ENCODE data around the gene CKS2. TPM values are rescaled to one million over a fixed set of nuclear protein-coding genes. Genes with fewer than 3 reads are reported as not detected.
"Not testable (repeated sequence)": the region's sequence is repeated elsewhere in the genome, so short reads cannot be mapped to it uniquely, and the experiment has no call there.

CKS2 gene
- total RNA-seq, 2 donors from 2014 or later: 202 to 384 TPM

DNA sequence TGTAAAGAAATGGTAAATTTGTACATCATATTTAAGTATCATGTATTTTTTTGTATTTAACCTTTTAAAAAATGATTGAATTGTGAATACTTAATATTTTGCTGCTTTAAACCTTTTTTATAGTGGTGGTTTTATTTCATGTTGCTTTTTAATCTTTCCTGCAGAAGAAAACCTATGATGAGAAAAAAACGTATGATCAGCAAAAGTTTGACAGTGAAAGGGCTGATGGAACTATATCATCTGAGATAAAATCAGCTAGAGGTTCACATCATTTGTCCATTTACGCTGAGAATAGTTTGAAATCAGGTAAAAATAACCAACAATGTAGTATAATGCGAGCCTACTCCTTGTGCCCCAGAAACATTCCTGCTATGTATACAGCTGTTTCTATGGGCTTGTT is 14.7 kb downstream of the CKS2 start:
- peaks cover 15 to 17% of the 10 kb centered on the region in 2 donors for H3K36me3 Mint-ChIP-seq
- H3K27ac Mint-ChIP-seq: no peak overlapping the region
- ATAC-seq: no peak
- DNase-seq (ENCODE audit: low spot score in 2 of 2): no peak
- no peaks in the 10 kb centered on the region for H3K9me3 Mint-ChIP-seq

DNA sequence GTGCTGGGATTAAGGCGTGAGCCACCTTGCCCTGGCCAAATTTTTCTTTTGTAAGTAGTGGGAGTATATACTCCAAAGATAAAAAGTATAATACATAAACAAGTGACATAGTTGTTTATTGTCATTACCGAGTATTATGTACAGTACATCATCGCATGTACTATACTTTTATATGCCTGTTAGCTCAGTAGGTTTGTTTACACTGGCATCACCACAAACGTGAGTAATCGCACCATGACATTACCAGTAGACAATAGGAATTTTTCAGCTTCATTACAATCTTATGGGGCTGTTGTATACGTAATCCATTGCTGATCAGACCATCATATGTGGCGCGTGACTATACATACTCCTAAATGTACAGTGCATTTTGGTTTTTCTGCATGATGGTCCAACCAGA is 17.1 kb downstream of the CKS2 start:
- Mint-ChIP-seq H3K27ac (no peak overlapping the region), H3K36me3 (peaks cover 8 to 9% of the 10 kb centered on the region in 2 donors), H3K9me3 (no peaks in the 10 kb centered on the region)
- no peak for DNase-seq (ENCODE audit: low spot score in 2 of 2)
- ATAC-seq: no peak

DNA sequence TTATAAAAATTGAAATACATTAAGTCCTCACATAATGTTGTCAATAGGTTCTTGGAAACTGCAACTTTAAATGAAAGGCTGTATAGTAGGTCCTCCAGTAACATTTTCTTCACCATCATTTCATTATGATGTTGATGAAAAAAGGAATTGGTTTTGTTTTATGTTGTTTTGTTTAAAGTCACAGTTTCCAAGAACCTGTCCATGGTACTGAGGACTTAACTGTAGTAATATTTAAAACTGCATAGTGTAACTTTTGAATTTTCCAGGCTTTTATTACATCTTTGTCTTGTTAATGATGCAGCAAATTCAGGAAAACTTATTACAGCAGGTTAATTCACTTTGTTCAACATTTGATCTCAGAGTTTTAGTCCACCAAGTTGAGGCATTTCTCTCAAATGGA is 18.9 kb downstream of the CKS2 start:
- Mint-ChIP-seq H3K36me3 (peaks cover 20 to 22% of the 10 kb centered on the region in 2 donors), H3K27ac (no peak overlapping the region), H3K9me3 (no peaks in the 10 kb centered on the region)
- ATAC-seq (no peak), DNase-seq (ENCODE audit: low spot score in 2 of 2) (no peak)

DNA sequence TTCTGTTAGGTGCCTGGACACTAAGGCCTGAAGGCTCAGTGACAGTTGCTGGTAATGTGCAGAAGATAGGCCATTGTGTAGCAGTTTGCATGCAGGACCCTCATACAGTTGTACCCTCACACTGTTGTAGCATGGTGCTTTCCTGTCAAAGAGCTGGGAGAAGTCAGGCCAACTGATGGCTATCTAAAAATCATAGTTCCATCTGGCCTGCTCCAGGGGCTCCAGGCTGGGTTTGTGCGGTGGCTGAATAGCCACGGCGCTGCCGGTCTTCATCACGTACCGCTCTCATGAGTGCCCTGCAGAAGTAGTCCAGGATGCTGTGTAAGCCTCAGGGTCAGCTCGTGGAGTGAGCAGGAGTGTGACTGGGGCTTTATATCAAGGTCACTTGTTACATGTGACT is 19.5 kb downstream of the CKS2 start:
- DNase-seq (ENCODE audit: low spot score in 2 of 2) (no peak), ATAC-seq (no peak)
- Mint-ChIP-seq H3K36me3 (peaks cover 20 to 22% of the 10 kb centered on the region in 2 donors), H3K27ac (no peak overlapping the region), H3K9me3 (no peaks in the 10 kb centered on the region)

DNA sequence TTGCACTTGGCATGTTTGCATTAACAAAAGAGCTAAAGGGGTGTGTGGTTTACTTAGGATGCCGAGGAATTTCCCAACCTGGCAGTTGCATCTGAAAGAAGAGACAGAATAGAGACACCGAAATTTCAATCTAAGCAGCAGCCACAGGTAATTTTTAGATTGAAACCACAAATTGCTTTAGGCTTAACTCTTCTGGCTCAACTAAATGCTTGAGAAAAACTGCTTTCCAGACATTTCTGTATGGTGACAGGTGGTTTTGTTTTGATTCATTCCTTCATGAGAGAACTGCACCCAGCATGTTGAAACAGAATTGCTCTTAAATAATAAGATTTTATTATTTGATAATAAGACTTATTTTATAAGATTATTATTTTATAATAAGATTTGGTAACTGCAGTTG is 28.8 kb downstream of the CKS2 start:
- Mint-ChIP-seq H3K9me3 (no peaks in the 10 kb centered on the region), H3K27ac (peak overlapping the region in 1 of 2 donors; percentile 22), H3K36me3 (peaks cover 40 to 46% of the 10 kb centered on the region in 2 donors)
- no peak for DNase-seq (ENCODE audit: low spot score in 2 of 2)
- ATAC-seq: peak; percentile 23 to 66

DNA sequence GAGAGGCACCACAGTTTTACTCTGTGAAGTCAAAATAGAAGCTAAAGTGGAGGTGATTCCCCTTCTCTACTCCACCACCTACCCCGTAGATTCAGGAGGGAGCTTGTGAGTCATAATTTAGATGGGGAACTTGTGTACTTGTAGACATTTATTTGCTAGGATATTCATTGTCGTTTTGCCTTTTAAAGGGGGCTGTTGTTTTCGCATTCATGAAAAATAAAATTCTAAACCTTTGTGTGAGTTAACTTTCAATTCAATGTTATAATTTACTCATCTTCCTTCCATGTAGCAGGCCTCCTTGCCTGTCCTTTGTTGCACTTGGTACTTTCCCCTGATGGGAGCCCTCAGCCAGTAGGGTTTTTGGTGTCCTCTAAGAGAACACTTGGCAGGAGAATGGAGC is 29.3 kb downstream of the CKS2 start:
- Mint-ChIP-seq H3K9me3 (no peaks in the 10 kb centered on the region), H3K36me3 (peaks cover 44 to 50% of the 10 kb centered on the region in 2 donors), H3K27ac (peak overlapping the region in 1 of 2 donors; percentile 22)
- peak; percentile 93 to 95 for ATAC-seq
- no peak for DNase-seq (ENCODE audit: low spot score in 2 of 2)

DNA sequence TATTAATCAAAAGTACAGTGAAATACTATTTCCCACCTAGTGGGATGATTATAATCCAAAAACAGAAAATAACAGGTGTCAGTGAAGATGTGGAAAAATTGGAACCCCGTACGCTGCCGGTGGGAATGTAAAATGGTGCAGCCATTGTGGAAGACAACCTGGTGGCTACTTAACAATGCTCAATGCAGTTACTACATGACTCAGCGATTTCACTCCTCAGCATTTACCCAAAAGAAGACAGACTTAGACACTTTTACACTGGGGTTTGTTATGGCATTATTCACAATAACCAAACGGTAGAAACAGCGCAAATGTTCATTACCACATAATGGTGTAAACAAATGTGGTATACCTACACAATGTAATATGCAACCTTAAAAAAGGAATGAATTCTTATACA is 31.2 kb downstream of the CKS2 start:
- no peak for ATAC-seq
- Mint-ChIP-seq H3K36me3 (peaks cover 58 to 60% of the 10 kb centered on the region in 2 donors), H3K27ac (no peak overlapping the region), H3K9me3 (no peaks in the 10 kb centered on the region)
- DNase-seq (ENCODE audit: low spot score in 2 of 2): no peak

DNA sequence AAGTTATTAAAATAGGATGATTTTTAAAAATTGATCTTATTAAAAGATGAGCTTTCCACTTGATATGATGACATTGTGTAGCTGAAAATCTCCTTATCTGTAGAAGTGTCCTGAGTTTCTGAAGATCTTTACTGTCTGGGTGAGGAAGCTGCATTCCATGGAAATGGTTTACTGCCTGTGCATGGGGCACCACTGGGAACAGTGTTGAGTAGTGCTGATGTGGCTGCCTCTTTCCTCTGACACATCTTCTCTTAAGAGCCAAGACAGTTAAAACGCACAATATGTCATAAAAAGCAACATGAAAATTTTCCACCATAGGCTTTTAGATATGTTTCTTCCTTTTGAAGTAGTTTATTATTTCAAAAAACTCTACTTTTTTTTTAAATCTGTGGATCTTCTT is 32.0 kb downstream of the CKS2 start:
- Mint-ChIP-seq H3K9me3 (no peaks in the 10 kb centered on the region), H3K36me3 (peaks cover 53 to 60% of the 10 kb centered on the region in 2 donors), H3K27ac (no peak overlapping the region)
- DNase-seq (ENCODE audit: low spot score in 2 of 2) (no peak), ATAC-seq (no peak)

DNA sequence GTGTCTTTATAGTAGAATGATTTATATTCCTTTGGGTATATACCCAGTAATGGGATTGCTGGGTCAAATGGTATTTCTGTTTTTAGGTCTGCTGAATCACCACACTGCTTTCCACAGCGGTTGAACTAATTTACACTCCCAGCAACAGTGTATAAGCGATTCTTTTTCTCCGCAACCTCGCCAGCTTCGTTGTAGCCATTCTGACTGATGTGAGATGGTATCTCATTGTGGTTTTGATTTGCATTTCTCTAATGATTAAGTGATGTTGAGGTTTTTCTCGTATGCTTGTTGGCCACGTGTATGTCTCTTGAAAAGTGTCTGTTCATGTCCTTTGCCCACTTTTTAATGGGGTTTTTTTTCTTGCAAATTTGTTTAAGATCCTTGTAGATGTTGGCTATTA is 32.8 kb downstream of the CKS2 start:
- not testable (repeated sequence) for ATAC-seq; H3K27ac Mint-ChIP-seq; H3K9me3 Mint-ChIP-seq; DNase-seq (ENCODE audit: low spot score in 2 of 2)
- peaks cover 53 to 66% of the 10 kb centered on the region in 2 donors for H3K36me3 Mint-ChIP-seq

DNA sequence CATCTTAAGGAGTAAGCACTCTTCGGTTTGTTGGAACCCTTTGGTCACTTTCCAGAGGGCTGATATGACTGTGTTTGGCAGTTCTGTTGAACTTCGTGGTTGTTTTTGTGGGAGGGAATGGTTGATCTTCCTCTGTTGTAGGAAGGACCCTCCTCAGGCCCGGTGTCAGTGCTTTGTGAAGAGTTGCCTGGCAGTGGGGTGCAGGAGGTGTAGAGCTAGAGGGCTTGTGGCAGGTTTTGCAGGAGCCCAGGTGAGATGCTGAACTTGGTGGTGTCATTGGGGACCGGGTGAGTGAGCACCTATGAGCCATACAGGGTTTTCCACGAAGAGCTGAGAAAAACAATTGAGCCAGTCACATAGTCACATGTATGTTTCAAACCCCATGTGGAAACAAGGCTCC is 34.5 kb downstream of the CKS2 start:
- peaks cover 50 to 66% of the 10 kb centered on the region in 2 donors for H3K36me3 Mint-ChIP-seq
- peak overlapping the region; percentile 45 to 77 for H3K27ac Mint-ChIP-seq
- DNase-seq (ENCODE audit: low spot score in 2 of 2): no peak
- no peaks in the 10 kb centered on the region for H3K9me3 Mint-ChIP-seq
- peak in 1 of 2 donors; percentile 11 for ATAC-seq

DNA sequence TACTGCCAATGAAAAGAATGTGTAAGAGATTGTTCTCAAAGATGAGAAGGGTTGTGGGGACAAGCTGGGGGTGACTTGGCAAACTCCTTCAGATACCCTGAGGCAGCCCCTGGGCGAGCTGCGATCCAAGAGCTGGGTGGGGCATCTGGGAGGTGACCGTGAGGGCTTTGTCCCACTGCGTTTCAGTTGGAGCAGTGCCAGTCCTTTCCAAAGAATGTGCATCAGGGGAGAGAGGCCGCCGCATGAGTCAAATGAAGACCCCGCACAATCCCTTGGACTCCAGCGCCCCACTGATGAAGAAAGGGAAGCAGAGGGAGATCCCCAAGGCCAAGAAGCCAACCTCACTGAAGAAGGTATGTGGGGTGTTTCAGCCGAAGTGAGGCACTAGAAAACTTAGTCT is 35.7 kb downstream of the CKS2 start:
- Mint-ChIP-seq H3K27ac (peak overlapping the region; percentile 45 to 56), H3K9me3 (no peaks in the 10 kb centered on the region), H3K36me3 (peaks cover 45 to 58% of the 10 kb centered on the region in 2 donors)
- no peak for DNase-seq (ENCODE audit: low spot score in 2 of 2)
- ATAC-seq: no peak

DNA sequence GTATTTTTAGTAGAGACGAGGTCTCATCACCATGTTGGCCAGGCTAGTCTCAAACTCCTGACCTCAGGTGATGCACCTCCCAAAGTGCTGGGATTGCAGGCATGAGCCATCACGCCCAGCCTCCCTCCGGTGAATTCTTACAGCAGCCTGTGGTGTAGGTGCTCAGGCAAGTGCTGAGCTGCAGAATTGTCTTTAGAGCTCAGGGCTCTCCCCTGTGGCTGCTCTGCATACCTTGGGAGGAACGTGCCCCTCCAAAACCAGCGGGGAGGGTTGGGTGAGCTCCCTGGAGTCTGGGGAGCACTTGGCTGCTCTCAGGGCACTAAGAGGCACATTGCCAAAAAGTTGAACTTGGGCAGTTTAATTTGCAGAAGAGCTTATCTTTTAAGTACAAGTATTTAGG is 36.7 kb downstream of the CKS2 start:
- peak overlapping the region in 1 of 2 donors; percentile 38 for H3K27ac Mint-ChIP-seq

DNA sequence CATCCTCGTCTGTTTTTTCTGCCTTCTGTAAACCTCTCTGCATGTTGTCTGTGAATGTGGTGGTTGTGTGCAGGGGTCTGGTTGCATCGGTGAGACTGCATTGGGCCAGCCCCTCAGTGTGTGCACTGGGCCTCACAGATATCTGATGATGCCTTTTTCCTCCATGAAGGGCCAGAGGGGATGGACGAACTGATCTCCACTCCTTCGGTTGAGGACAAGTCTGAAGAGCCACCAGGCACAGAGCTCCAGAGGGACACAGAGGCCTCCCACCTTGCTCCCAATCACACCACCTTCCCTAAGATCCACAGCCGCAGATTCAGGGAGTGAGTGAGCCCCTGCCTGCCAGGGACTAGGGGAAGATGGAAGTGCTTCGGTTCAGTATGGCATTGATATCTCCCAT is 38.6 kb downstream of the CKS2 start:
- peaks cover 22 to 30% of the 10 kb centered on the region in 2 donors for H3K36me3 Mint-ChIP-seq
- H3K9me3 Mint-ChIP-seq: no peaks in the 10 kb centered on the region
- DNase-seq (ENCODE audit: low spot score in 2 of 2) (no peak), ATAC-seq (no peak)
- peak overlapping the region in 1 of 2 donors; percentile 53 for H3K27ac Mint-ChIP-seq

More for the DNA sequence above, 36.7 kb downstream of the CKS2 start:
- Mint-ChIP-seq H3K36me3 (peaks cover 36 to 48% of the 10 kb centered on the region in 2 donors), H3K9me3 (no peaks in the 10 kb centered on the region)
- DNase-seq (ENCODE audit: low spot score in 2 of 2): no peak
- no peak for ATAC-seq

DNA sequence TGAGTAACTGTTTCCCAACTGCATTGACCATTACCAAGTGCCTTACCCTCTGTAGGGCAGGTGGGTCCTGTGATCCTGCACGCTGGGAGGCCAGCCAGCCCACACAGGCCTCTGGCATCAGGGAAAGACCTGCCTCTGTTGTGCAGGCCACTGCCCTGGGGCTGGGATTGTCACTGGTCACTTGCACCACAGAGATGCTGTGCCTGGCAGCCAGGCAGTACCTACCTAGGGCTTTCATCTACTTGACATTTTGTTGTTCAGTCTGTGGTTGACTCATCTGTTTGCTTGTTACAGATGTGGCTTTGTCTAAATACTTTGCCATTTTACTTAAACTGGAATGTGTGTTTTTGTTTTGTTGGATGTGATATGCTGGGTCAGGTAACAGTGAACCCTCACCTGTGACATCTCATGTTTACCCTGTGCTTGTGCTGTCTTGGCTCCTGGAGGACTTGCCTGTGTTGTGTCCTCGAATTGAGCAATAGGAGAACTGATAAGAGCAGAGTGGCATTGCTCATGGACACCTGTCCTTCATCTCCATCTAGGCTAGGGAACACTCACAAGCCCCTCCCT is 40.1 kb downstream of the CKS2 start:
- Mint-ChIP-seq H3K9me3 (no peaks in the 10 kb centered on the region), H3K27ac (peak overlapping the region in 1 of 2 donors; percentile 1), H3K36me3 (peaks cover 10 to 16% of the 10 kb centered on the region in 2 donors)
- no peak for ATAC-seq
- DNase-seq (ENCODE audit: low spot score in 2 of 2): no peak

DNA sequence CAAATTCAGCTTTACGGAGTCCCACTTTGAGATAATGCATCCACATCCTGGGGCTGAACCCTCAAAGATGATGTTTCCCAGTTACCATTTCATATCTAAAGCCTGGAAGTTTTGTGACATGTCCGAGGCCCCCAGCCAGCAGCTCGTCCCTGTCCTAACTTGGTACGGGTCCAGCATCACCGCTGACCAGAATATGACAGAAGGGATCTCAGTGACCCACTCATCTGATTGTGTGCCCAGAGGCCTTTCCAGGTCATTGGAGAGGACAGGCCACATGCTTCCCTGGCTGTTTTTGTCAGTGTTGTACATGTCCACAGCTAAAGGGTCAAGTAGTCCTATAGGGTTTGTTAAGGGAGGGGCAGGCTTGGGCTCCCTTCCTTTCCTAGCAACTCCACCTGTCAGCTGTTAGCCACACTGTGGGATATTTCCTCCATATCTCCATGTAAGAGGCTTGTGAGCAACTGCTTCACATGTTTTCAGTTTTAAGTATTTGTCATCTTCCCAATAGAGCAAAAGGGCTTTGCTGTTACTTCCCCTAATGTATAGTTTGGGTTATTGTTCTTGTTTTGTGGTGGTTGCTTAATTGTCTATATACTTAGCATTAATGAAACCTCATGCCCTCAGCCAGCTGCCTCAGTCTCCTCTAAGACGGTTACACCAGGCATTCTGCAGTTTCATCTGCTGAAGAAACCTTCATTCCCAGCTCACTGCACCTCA is 40.7 kb downstream of the CKS2 start:
- peaks cover 4 to 13% of the 10 kb centered on the region in 2 donors for H3K36me3 Mint-ChIP-seq
- no peak for ATAC-seq
- DNase-seq (ENCODE audit: low spot score in 2 of 2): no peak
- H3K9me3 Mint-ChIP-seq: no peaks in the 10 kb centered on the region
- H3K27ac Mint-ChIP-seq: peak overlapping the region; percentile 1 to 92

DNA sequence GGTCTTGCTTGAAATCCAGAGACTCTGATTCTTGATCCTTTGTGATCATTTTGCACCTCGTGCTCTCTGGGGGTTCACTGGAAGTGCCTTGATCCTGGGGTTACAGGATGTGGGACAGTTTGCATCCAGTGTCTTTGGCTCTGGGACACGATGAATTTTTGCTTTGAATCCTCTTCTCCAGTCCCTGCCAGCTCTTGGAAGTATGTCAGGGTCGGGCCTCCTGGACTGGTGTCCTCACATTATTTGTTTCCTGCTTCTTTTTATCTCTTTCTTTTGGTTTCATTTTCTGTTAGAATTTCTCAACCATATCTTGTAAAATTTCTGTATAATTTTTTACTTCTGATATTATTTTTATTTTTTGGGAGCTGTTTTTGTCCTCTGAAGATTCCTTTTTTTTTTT is 41.5 kb downstream of the CKS2 start:
- peaks cover 7 to 13% of the 10 kb centered on the region in 2 donors for H3K36me3 Mint-ChIP-seq
- ATAC-seq (no peak), DNase-seq (ENCODE audit: low spot score in 2 of 2) (no peak)
- peak overlapping the region; percentile 1 to 92 for H3K27ac Mint-ChIP-seq
- no peaks in the 10 kb centered on the region for H3K9me3 Mint-ChIP-seq

DNA sequence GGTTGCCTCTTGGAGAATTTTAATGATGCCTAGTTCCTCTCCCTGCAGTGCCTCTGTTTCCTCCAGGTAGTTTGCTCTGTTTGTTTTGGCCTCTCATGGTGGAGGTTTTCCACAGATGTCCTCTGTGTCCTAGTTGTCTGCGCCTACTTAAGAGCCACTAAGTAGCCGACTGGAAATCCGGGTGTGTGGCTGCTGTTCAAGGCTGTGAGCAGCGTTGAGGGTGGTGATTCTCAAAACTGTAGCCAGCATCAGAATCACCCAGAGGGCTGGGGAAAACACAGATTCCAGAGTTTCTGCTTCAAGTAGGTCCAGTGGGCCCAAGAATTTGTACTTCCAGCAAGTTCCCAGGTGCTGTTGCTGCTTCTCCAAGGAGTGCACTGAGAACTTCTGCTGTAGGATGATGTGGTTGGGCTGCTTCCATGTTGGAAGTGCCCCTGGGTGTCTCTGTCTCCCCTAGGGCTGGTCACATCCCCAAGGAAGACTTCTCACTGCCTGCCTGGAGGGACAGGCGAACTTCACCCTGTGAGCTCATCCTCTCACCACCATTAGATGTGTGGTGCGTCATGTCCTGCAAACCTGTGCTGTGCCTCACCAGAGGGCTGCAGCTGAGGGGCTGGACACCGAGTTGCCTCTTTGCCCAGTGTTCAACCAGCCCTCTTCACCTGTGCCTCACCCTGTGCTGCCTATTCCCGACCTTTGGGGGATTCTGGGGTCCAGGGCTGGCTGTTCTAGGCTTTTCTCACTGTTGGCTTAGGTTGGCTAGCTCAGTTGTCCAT is 42.1 kb downstream of the CKS2 start:
- Mint-ChIP-seq H3K9me3 (no peaks in the 10 kb centered on the region), H3K27ac (peak overlapping the region; percentile 1 to 92), H3K36me3 (peaks cover 12 to 13% of the 10 kb centered on the region in 2 donors)
- ATAC-seq (no peak), DNase-seq (ENCODE audit: low spot score in 2 of 2) (no peak)
